ENCODE results near the gene KRTAP5-4.
"Not testable (repeated sequence)": the region's sequence is repeated elsewhere in the genome, so short reads cannot be mapped to it uniquely, and the experiment has no call there.

KRTAP5-4 gene

GRCh38 chr11:1622086-1622485 lies at the start of gene KRTAP5-4:
Gene KRTAP5-4 (minus strand): TSS chr11:1622138. CDS start chr11:1622093, 45 bp downstream.
- Histone ChIP-seq H3K9me3 (ENCODE audit: low read length) (no peaks in the 10 kb centered on the region), H3K27me3 (ENCODE audit: control insufficient read depth in 1 of 2, insufficient read depth in 2 of 2, low read length in 2 of 2) (no peaks in the 10 kb centered on the region), H3K9ac (ENCODE audit: low read length) (no peak within 1 kb of the TSS), H3K36me3 (ENCODE audit: insufficient read depth, low read length) (no peaks in the 10 kb centered on the region), H3K4me3 (ENCODE audit: low read depth in 1 of 2, low read length in 2 of 2) (no peak within 1 kb of the TSS), H3K4me1 (ENCODE audit: insufficient read depth, low read length) (no peaks in the 10 kb centered on the region), H3K27ac (ENCODE audit: low read depth, low read length) (no peak within 1 kb of the TSS)

GRCh38 chr11:1671658-1672057 lies 49.7 kb upstream of the KRTAP5-4 start:
- H3K9ac ChIP-seq (ENCODE audit: low read length): no peak overlapping the region
- no peaks in the 10 kb centered on the region for H3K36me3 ChIP-seq (ENCODE audit: insufficient read depth, low read length)
- no peaks in the 10 kb centered on the region for H3K9me3 ChIP-seq (ENCODE audit: low read length)
- no peak overlapping the region for H3K27ac ChIP-seq (ENCODE audit: low read depth, low read length)
- no peaks in the 10 kb centered on the region for H3K4me1 ChIP-seq (ENCODE audit: insufficient read depth, low read length)
- H3K4me3 ChIP-seq (ENCODE audit: low read depth in 1 of 2, low read length in 2 of 2): no peak overlapping the region
- peaks cover 0 to 7% of the 10 kb centered on the region in 2 donors for H3K27me3 ChIP-seq (ENCODE audit: control insufficient read depth in 1 of 2, insufficient read depth in 2 of 2, low read length in 2 of 2)

GRCh38 chr11:1670905-1671371 lies 49.0 kb upstream of the KRTAP5-4 start:
- H3K27me3 ChIP-seq (ENCODE audit: control insufficient read depth in 1 of 2, insufficient read depth in 2 of 2, low read length in 2 of 2): peaks cover 0 to 7% of the 10 kb centered on the region in 2 donors
- no peak overlapping the region for H3K4me3 ChIP-seq (ENCODE audit: low read depth in 1 of 2, low read length in 2 of 2)

GRCh38 chr11:1670457-1670856 lies 48.5 kb upstream of the KRTAP5-4 start:
- H3K27me3 ChIP-seq (ENCODE audit: control insufficient read depth in 1 of 2, insufficient read depth in 2 of 2, low read length in 2 of 2); H3K9ac ChIP-seq (ENCODE audit: low read length); H3K4me1 ChIP-seq (ENCODE audit: insufficient read depth, low read length); H3K4me3 ChIP-seq (ENCODE audit: low read depth in 1 of 2, low read length in 2 of 2); H3K27ac ChIP-seq (ENCODE audit: low read depth, low read length); H3K36me3 ChIP-seq (ENCODE audit: insufficient read depth, low read length); H3K9me3 ChIP-seq (ENCODE audit: low read length): not testable (repeated sequence)

More at GRCh38 chr11:1670905-1671371, 49.0 kb upstream of the KRTAP5-4 start:
- no peaks in the 10 kb centered on the region for H3K36me3 ChIP-seq (ENCODE audit: insufficient read depth, low read length)
- no peaks in the 10 kb centered on the region for H3K9me3 ChIP-seq (ENCODE audit: low read length)
- no peak overlapping the region for H3K27ac ChIP-seq (ENCODE audit: low read depth, low read length)
- H3K9ac ChIP-seq (ENCODE audit: low read length): no peak overlapping the region
- H3K4me1 ChIP-seq (ENCODE audit: insufficient read depth, low read length): no peaks in the 10 kb centered on the region

GRCh38 chr11:1669546-1670218 lies 47.7 kb upstream of the KRTAP5-4 start:
- Histone ChIP-seq H3K27me3 (ENCODE audit: control insufficient read depth in 1 of 2, insufficient read depth in 2 of 2, low read length in 2 of 2) (peaks cover 0 to 7% of the 10 kb centered on the region in 2 donors), H3K9me3 (ENCODE audit: low read length) (no peaks in the 10 kb centered on the region), H3K4me3 (ENCODE audit: low read depth in 1 of 2, low read length in 2 of 2) (no peak overlapping the region), H3K36me3 (ENCODE audit: insufficient read depth, low read length) (no peaks in the 10 kb centered on the region), H3K4me1 (ENCODE audit: insufficient read depth, low read length) (no peaks in the 10 kb centered on the region), H3K27ac (ENCODE audit: low read depth, low read length) (no peak overlapping the region), H3K9ac (ENCODE audit: low read length) (no peak overlapping the region)

- Histone ChIP-seq H3K4me3 (ENCODE audit: low read depth in 1 of 2, low read length in 2 of 2) (no peak overlapping the region), H3K27ac (ENCODE audit: low read depth, low read length) (no peak overlapping the region), H3K9me3 (ENCODE audit: low read length) (no peaks in the 10 kb centered on the region), H3K27me3 (ENCODE audit: control insufficient read depth in 1 of 2, insufficient read depth in 2 of 2, low read length in 2 of 2) (peaks cover 0 to 7% of the 10 kb centered on the region in 2 donors), H3K4me1 (ENCODE audit: insufficient read depth, low read length) (no peaks in the 10 kb centered on the region), H3K36me3 (ENCODE audit: insufficient read depth, low read length) (no peaks in the 10 kb centered on the region), H3K9ac (ENCODE audit: low read length) (no peak overlapping the region)
These were observed 47.1 kb upstream of the KRTAP5-4 start for GRCh38 chr11:1668911-1669473.

- Histone ChIP-seq H3K9me3 (ENCODE audit: low read length) (no peaks in the 10 kb centered on the region), H3K27me3 (ENCODE audit: control insufficient read depth in 1 of 2, insufficient read depth in 2 of 2, low read length in 2 of 2) (peaks cover 0 to 7% of the 10 kb centered on the region in 2 donors), H3K4me1 (ENCODE audit: insufficient read depth, low read length) (no peaks in the 10 kb centered on the region), H3K9ac (ENCODE audit: low read length) (no peak overlapping the region), H3K27ac (ENCODE audit: low read depth, low read length) (no peak overlapping the region), H3K4me3 (ENCODE audit: low read depth in 1 of 2, low read length in 2 of 2) (no peak overlapping the region), H3K36me3 (ENCODE audit: insufficient read depth, low read length) (no peaks in the 10 kb centered on the region)
These were observed 46.0 kb upstream of the KRTAP5-4 start for GRCh38 chr11:1667906-1668305.

- peaks cover 0 to 7% of the 10 kb centered on the region in 2 donors for H3K27me3 ChIP-seq (ENCODE audit: control insufficient read depth in 1 of 2, insufficient read depth in 2 of 2, low read length in 2 of 2)
- no peak overlapping the region for H3K27ac ChIP-seq (ENCODE audit: low read depth, low read length)
- H3K36me3 ChIP-seq (ENCODE audit: insufficient read depth, low read length): no peaks in the 10 kb centered on the region
- H3K9me3 ChIP-seq (ENCODE audit: low read length): no peaks in the 10 kb centered on the region
- no peak overlapping the region for H3K4me3 ChIP-seq (ENCODE audit: low read depth in 1 of 2, low read length in 2 of 2)
- no peak overlapping the region for H3K9ac ChIP-seq (ENCODE audit: low read length)
- H3K4me1 ChIP-seq (ENCODE audit: insufficient read depth, low read length): no peaks in the 10 kb centered on the region
These were observed 45.3 kb upstream of the KRTAP5-4 start for GRCh38 chr11:1667121-1667850.

- no peaks in the 10 kb centered on the region for H3K36me3 ChIP-seq (ENCODE audit: insufficient read depth, low read length)
- no peak overlapping the region for H3K27ac ChIP-seq (ENCODE audit: low read depth, low read length)
- H3K4me1 ChIP-seq (ENCODE audit: insufficient read depth, low read length): no peaks in the 10 kb centered on the region
- no peak overlapping the region for H3K9ac ChIP-seq (ENCODE audit: low read length)
- H3K27me3 ChIP-seq (ENCODE audit: control insufficient read depth in 1 of 2, insufficient read depth in 2 of 2, low read length in 2 of 2): peaks cover 0 to 4% of the 10 kb centered on the region in 2 donors
- H3K4me3 ChIP-seq (ENCODE audit: low read depth in 1 of 2, low read length in 2 of 2): no peak overlapping the region
- no peaks in the 10 kb centered on the region for H3K9me3 ChIP-seq (ENCODE audit: low read length)
These were observed 43.4 kb upstream of the KRTAP5-4 start for GRCh38 chr11:1665313-1665712.

- H3K27me3 ChIP-seq (ENCODE audit: control insufficient read depth in 1 of 2, insufficient read depth in 2 of 2, low read length in 2 of 2); H3K4me3 ChIP-seq (ENCODE audit: low read depth in 1 of 2, low read length in 2 of 2); H3K4me1 ChIP-seq (ENCODE audit: insufficient read depth, low read length); H3K9me3 ChIP-seq (ENCODE audit: low read length); H3K9ac ChIP-seq (ENCODE audit: low read length); H3K36me3 ChIP-seq (ENCODE audit: insufficient read depth, low read length); H3K27ac ChIP-seq (ENCODE audit: low read depth, low read length): not testable (repeated sequence)
These were observed 40.9 kb upstream of the KRTAP5-4 start for GRCh38 chr11:1662699-1663283.

- H3K27me3 ChIP-seq (ENCODE audit: control insufficient read depth in 1 of 2, insufficient read depth in 2 of 2, low read length in 2 of 2); H3K9me3 ChIP-seq (ENCODE audit: low read length); H3K9ac ChIP-seq (ENCODE audit: low read length); H3K27ac ChIP-seq (ENCODE audit: low read depth, low read length); H3K4me1 ChIP-seq (ENCODE audit: insufficient read depth, low read length); H3K36me3 ChIP-seq (ENCODE audit: insufficient read depth, low read length); H3K4me3 ChIP-seq (ENCODE audit: low read depth in 1 of 2, low read length in 2 of 2): not testable (repeated sequence)
These were observed 39.7 kb upstream of the KRTAP5-4 start for GRCh38 chr11:1661454-1662269.

Measured in muscle layer of colon (tissue), 2 donors.